ENCODE measurements around the gene RNGTT. TPM values are rescaled to one million over a fixed set of nuclear protein-coding genes. Genes with fewer than 3 reads are reported as not detected.
"Not testable (repeated sequence)": the region's sequence is repeated elsewhere in the genome, so short reads cannot be mapped to it uniquely, and the experiment has no call there.

RNGTT gene
- total RNA-seq, 6 experiments from 2014 or later: 16.0 to 17.4 (median 16.8) TPM

DNA sequence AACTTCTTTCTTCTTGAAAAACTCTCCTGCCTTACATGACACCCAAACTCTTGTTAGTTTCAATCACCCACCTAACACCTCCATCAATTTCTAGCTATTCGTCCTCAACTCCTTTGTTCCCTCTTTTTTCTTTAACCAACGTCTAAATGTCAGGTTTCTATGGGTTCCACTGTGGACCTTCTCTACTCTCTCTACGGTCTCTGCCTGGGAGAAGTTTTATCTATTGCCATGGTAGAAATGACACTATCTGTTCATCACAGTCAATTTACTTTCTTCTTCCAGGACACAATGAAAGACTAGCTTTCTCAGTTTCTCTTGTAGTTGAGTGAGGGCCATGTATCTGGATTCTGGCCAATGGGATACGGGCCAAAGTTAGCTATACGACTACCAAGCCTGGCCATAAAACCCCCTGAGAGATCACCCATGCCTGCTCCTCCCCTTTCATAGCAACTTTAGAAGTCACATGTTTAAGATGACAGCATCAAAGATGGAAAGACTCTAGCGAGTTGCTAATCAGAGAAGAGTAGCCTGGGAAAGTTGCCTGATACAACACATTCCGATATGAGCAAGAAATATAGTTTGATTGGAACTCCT is 17.9 kb downstream of the RNGTT start:
- Mint-ChIP-seq H3K27me3 (ENCODE audit: insufficient read depth) (no peaks in the 10 kb centered on the region), H3K4me3 (no peak overlapping the region), H3K36me3 (ENCODE audit: low read depth) (peaks cover under 1% of the 10 kb centered on the region; the same call in 1 of the 2 replicates), H3K27ac (no peak overlapping the region), H3K4me1 (ENCODE audit: low read depth) (no peaks in the 10 kb centered on the region), H3K9me3 (peaks cover 4% of the 10 kb centered on the region; the same call in 1 of the 2 replicates)
- TF ChIP-seq, protein P1, sequence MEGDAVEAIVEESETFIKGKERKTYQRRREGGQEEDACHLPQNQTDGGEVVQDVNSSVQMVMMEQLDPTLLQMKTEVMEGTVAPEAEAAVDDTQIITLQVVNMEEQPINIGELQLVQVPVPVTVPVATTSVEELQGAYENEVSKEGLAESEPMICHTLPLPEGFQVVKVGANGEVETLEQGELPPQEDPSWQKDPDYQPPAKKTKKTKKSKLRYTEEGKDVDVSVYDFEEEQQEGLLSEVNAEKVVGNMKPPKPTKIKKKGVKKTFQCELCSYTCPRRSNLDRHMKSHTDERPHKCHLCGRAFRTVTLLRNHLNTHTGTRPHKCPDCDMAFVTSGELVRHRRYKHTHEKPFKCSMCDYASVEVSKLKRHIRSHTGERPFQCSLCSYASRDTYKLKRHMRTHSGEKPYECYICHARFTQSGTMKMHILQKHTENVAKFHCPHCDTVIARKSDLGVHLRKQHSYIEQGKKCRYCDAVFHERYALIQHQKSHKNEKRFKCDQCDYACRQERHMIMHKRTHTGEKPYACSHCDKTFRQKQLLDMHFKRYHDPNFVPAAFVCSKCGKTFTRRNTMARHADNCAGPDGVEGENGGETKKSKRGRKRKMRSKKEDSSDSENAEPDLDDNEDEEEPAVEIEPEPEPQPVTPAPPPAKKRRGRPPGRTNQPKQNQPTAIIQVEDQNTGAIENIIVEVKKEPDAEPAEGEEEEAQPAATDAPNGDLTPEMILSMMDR (IDR thresholded peaks at IDR 0.05): no peak
- no peak for DNase-seq

DNA sequence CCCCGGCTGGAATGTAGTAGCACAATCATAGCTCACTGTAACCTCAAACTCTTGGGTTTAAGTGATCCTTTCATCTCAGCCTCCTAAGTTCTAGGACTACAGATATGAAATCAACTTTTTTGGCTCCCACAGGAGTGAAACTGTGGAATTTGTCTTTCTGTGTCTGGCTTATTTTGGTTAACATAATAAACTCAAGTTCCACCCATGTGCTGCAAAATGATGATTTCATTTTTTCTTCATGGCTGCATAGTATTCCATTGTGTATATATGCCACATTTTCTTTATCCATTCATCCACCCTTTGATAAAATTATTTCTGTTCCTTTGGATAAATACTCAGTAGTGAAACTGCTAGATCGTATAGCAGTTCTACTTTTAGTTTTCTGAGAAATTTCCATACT is 29.9 kb downstream of the RNGTT start:
- H3K4me3 Mint-ChIP-seq: no peak overlapping the region
- H3K9me3 Mint-ChIP-seq: peaks cover 20% of the 10 kb centered on the region
- H3K27me3 Mint-ChIP-seq (ENCODE audit: insufficient read depth): no peaks in the 10 kb centered on the region
- TF ChIP-seq, protein P1 (IDR thresholded peaks at IDR 0.05): no peak
- H3K4me1 Mint-ChIP-seq (ENCODE audit: low read depth): no peaks in the 10 kb centered on the region
- peaks cover 62% of the 10 kb centered on the region for H3K36me3 Mint-ChIP-seq (ENCODE audit: low read depth)
- DNase-seq: no peak
- no peak overlapping the region for H3K27ac Mint-ChIP-seq

DNA sequence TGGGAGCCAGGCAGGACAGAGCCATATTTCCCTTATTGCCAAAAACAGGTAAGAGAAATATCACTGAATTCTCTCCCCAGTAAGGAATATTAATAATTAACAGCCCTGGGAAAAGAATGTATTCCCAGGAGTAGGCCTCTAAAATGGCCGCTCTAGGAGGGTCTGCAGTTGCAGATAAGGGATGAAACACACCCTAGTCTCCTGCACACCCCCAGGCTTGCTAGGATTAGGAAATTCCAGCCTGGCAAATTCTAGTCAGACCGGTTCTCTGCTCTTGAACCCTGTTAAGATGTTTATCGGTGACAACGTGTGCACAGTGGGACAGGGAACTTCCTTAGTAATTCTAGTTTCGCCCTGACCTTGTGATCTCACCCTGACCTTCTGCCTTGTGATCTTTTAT is 31.4 kb downstream of the RNGTT start:
- H3K9me3 Mint-ChIP-seq: peaks cover 20% of the 10 kb centered on the region
- H3K4me3 Mint-ChIP-seq; H3K4me1 Mint-ChIP-seq (ENCODE audit: low read depth); DNase-seq; H3K27me3 Mint-ChIP-seq (ENCODE audit: insufficient read depth); H3K27ac Mint-ChIP-seq: not testable (repeated sequence)
- H3K36me3 Mint-ChIP-seq (ENCODE audit: low read depth): peaks cover 56% of the 10 kb centered on the region

DNA sequence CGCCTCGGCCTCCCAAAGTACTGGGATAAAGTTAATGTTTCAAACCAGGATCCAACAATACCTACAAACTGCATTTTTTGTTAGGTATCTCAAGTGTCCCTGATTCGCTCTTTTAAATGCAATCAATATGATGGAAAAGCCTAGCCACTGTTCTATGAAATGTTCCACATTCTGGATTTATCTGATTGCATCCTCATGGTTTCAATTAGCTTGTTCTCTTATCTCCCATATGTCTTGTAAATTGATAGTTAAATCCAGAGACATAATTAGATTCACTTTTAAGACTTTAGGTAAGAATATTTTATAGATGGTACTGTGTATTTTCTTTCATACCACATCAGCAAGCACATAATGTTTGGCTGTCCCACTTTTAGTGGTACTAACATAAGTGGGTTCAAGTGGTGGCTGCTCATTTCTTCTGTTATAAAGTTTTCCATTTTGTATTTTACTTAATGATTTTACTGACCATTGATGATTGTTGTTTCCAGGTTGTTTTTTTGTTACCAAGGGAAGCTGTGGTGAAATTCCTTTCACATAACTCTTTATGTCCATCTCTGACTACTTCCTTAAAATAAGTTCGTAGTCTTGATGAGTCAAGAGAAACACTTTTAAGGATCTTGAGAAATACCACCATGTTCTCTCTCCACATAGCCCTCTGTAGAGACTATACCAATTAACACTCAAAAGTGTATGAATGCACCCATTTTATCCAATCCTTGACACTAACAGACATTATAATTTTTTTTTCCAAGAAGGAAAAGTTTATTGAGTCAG is 40.5 kb downstream of the RNGTT start:
- Mint-ChIP-seq H3K9me3 (no peaks in the 10 kb centered on the region), H3K27ac (peak overlapping the region; percentile 75), H3K36me3 (ENCODE audit: low read depth) (peaks cover 18% of the 10 kb centered on the region), H3K4me1 (ENCODE audit: low read depth) (peaks cover 11% of the 10 kb centered on the region), H3K27me3 (ENCODE audit: insufficient read depth) (no peaks in the 10 kb centered on the region; the same call in 1 of the 2 replicates), H3K4me3 (no peak overlapping the region)
- peak; percentile 27 for DNase-seq
- TF ChIP-seq, protein P1 (IDR thresholded peaks at IDR 0.05): no peak

DNA sequence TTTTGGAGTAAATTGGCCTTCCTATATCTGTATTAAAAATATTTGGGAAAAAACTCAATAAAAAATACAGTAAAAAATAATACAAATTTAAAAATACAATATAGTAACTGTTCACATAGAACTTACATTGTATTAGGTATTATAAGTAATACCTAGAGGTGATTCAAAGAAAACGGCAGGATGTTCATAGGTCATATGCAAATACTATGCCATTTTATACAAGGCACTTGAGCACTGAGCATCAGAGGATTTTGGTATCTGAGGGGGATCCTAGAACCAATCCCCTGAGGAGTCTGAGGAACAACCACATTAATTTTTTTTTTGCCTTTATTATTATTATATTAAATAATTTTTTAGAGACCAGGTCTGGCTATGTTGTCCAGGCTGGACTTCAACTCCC is 41.7 kb downstream of the RNGTT start:
- Mint-ChIP-seq H3K27me3 (ENCODE audit: insufficient read depth) (no peaks in the 10 kb centered on the region; the same call in 1 of the 2 replicates), H3K27ac (no peak overlapping the region), H3K4me3 (no peak overlapping the region), H3K36me3 (ENCODE audit: low read depth) (peaks cover 18% of the 10 kb centered on the region), H3K4me1 (ENCODE audit: low read depth) (peaks cover 11% of the 10 kb centered on the region), H3K9me3 (no peaks in the 10 kb centered on the region)
- TF ChIP-seq, protein P1 (IDR thresholded peaks at IDR 0.05): no peak
- DNase-seq: no peak

All from HFFc6 (cell line).